ENCODE measurements around the gene UBAC2.

The UBAC2 gene

GRCh38 chr13:99374169-99374991 is 173.7 kb downstream of the UBAC2 start:
- no peak for DNase-seq (ENCODE audit: low read depth in 2 of 2, low spot score in 1 of 2)

GRCh38 chr13:99374994-99375737 is 174.5 kb downstream of the UBAC2 start:
- DNase-seq (ENCODE audit: low read depth in 2 of 2, low spot score in 1 of 2), result no peak

GRCh38 chr13:99375738-99376080 is 175.1 kb downstream of the UBAC2 start:
- no peak for DNase-seq (ENCODE audit: low read depth in 2 of 2, low spot score in 1 of 2)

- DNase-seq (ENCODE audit: low read depth in 2 of 2, low spot score in 1 of 2), result no peak
Measured at GRCh38 chr13:99376132-99376531, 175.5 kb downstream of the UBAC2 start.

- no peak for DNase-seq (ENCODE audit: low read depth in 2 of 2, low spot score in 1 of 2)
Measured at GRCh38 chr13:99376924-99377323, 176.3 kb downstream of the UBAC2 start.

GRCh38 chr13:99377641-99378040 is 177.0 kb downstream of the UBAC2 start:
- no peak for DNase-seq (ENCODE audit: low read depth in 2 of 2, low spot score in 1 of 2)

GRCh38 chr13:99378985-99379733 is 178.5 kb downstream of the UBAC2 start:
- DNase-seq (ENCODE audit: low read depth in 2 of 2, low spot score in 1 of 2), result no peak

GRCh38 chr13:99379856-99380801 is 179.5 kb downstream of the UBAC2 start:
- no peak for DNase-seq (ENCODE audit: low read depth in 2 of 2, low spot score in 1 of 2)

GRCh38 chr13:99380921-99381645 is 180.4 kb downstream of the UBAC2 start:
- no peak for DNase-seq (ENCODE audit: low read depth in 2 of 2, low spot score in 1 of 2)

GRCh38 chr13:99381766-99382165 is 181.1 kb downstream of the UBAC2 start:
- DNase-seq (ENCODE audit: low read depth in 2 of 2, low spot score in 1 of 2), result no peak

GRCh38 chr13:99382428-99383133 is 181.9 kb downstream of the UBAC2 start:
- no peak for DNase-seq (ENCODE audit: low read depth in 2 of 2, low spot score in 1 of 2)

GRCh38 chr13:99383511-99383921 is 182.9 kb downstream of the UBAC2 start:
- no peak for DNase-seq (ENCODE audit: low read depth in 2 of 2, low spot score in 1 of 2)

- DNase-seq (ENCODE audit: low read depth in 2 of 2, low spot score in 1 of 2), result no peak
Measured at GRCh38 chr13:99383946-99384345, 183.3 kb downstream of the UBAC2 start.

GRCh38 chr13:99384468-99384867 is 183.8 kb downstream of the UBAC2 start:
- DNase-seq (ENCODE audit: low read depth in 2 of 2, low spot score in 1 of 2), result no peak

GRCh38 chr13:99385161-99385560 is 184.5 kb downstream of the UBAC2 start:
- no peak for DNase-seq (ENCODE audit: low read depth in 2 of 2, low spot score in 1 of 2)

- no peak for DNase-seq (ENCODE audit: low read depth in 2 of 2, low spot score in 1 of 2)
Measured at GRCh38 chr13:99385940-99386339, 185.3 kb downstream of the UBAC2 start.

- DNase-seq (ENCODE audit: low read depth in 2 of 2, low spot score in 1 of 2), result no peak
Measured at GRCh38 chr13:99386495-99386894, 185.8 kb downstream of the UBAC2 start.

- DNase-seq (ENCODE audit: low read depth in 2 of 2, low spot score in 1 of 2), result peak; percentile 64 to 87
Measured at GRCh38 chr13:99386911-99387788, 186.5 kb downstream of the UBAC2 start.
